Naive thymus-derived CD4-positive, alpha-beta T cell (primary cell): ENCODE results near the gene FAXDC2. TPM values are rescaled to one million over a fixed set of nuclear protein-coding genes. Genes with fewer than 3 reads are reported as not detected.
A peak's percentile ranks its signal among the peaks of the same experiment; 100 is the strongest.

Experiments used
- ATAC-seq: fragments of 150-1000 bp; cut with Tn5 transposase; 2 replicates; pipeline ENCODE4 v1.10.0; 2021; ENCODE audit warnings: mild to moderate bottlenecking, moderate library complexity
- CTCF ChIA-PET: fragments of 350-600 bp; sonication (Branson Sonifier 250); formaldehyde crosslinking; loops from one replicate; lab custom pipeline; 2021; ENCODE audit warnings: antibody characterized with exemption; lab: Charles Lee
- POLR2A ChIA-PET: fragments of 350-600 bp; sonication (Branson Sonifier 250); formaldehyde crosslinking; loops from one replicate; lab custom pipeline; 2021; ENCODE audit warnings: antibody characterized with exemption, inconsistent platforms; lab: Charles Lee
- DNase-seq, 9 donors: peaks; one replicate each; pipeline versions ENCODE4 v3.0.0 to v3.0.0-alpha.2; 2020 to 2022; ENCODE audit warnings: mixed read lengths in 1 of 9
- H3K27ac ChIP-seq: one replicate; pipeline ENCODE4 v1.7.0; 2013; ENCODE audit warnings: mild to moderate bottlenecking, low read depth, low read length, moderate library complexity
- H3K27me3 ChIP-seq, 2 donors: one replicate each; pipeline ENCODE4 v1.7.0; 2013; ENCODE audit warnings: low read length in 2 of 2, mild to moderate bottlenecking in 2 of 2, moderate library complexity in 2 of 2; ENCODE audit not compliant: control insufficient read depth in 2 of 2, insufficient read depth in 2 of 2
- H3K36me3 ChIP-seq, 3 experiments: 1 replicate in 2 of 3; 2 replicates in 1 of 3; pipeline ENCODE4 v1.7.0; 2013; ENCODE audit warnings: low read length in 3 of 3, mild to moderate bottlenecking in 3 of 3, moderate library complexity in 1 of 3; ENCODE audit not compliant: insufficient read depth in 3 of 3, control insufficient read depth in 2 of 3
- H3K4me1 ChIP-seq, 2 donors: one replicate each; pipeline ENCODE4 v1.7.0; 2013; ENCODE audit warnings: low read length in 2 of 2, mild to moderate bottlenecking in 2 of 2, moderate library complexity in 1 of 2; ENCODE audit not compliant: control insufficient read depth in 2 of 2, insufficient read depth in 2 of 2
- H3K4me3 ChIP-seq: 2 replicates; pipeline ENCODE4 v1.7.0; 2013; ENCODE audit warnings: mild to moderate bottlenecking, low read length
- H3K9me3 ChIP-seq, 3 experiments: 1 replicate in 2 of 3; 2 replicates in 1 of 3; pipeline ENCODE4 v1.7.0; 2013; ENCODE audit warnings: low read length in 3 of 3; ENCODE audit not compliant: control insufficient read depth in 2 of 3
- H3K27ac Mint-ChIP-seq, 9 donors: one replicate each; pipeline ENCODE4 v1.8.0; 2020 to 2022; ENCODE audit warnings: mixed read lengths in 9 of 9, mild to moderate bottlenecking in 8 of 9, moderate library complexity in 5 of 9, inconsistent platforms in 2 of 9
- H3K27me3 Mint-ChIP-seq, 5 donors: one replicate each; pipeline ENCODE4 v1.8.0; 2021 to 2022; ENCODE audit warnings: mixed read lengths in 5 of 5, mild to moderate bottlenecking in 1 of 5
- H3K36me3 Mint-ChIP-seq, 5 donors: one replicate each; pipeline ENCODE4 v1.8.0; 2020 to 2022; ENCODE audit warnings: mixed read lengths in 5 of 5, mild to moderate bottlenecking in 3 of 5, inconsistent platforms in 1 of 5
- H3K4me1 Mint-ChIP-seq, 7 donors: one replicate each; pipeline ENCODE4 v1.8.0; 2020 to 2022; ENCODE audit warnings: mixed read lengths in 7 of 7, mild to moderate bottlenecking in 3 of 7, inconsistent platforms in 1 of 7
- H3K4me3 Mint-ChIP-seq, 10 donors: one replicate each; pipeline ENCODE4 v1.8.0; 2020 to 2022; ENCODE audit warnings: mild to moderate bottlenecking in 10 of 10, mixed read lengths in 10 of 10, moderate library complexity in 6 of 10, inconsistent platforms in 2 of 10
- H3K9me3 Mint-ChIP-seq, 11 donors: one replicate each; pipeline ENCODE4 v1.8.0; 2020 to 2022; ENCODE audit warnings: mixed read lengths in 11 of 11, mild to moderate bottlenecking in 4 of 11, inconsistent platforms in 1 of 11, moderate library complexity in 1 of 11
- intact Hi-C, 2 donors: fragments of 100-400 bp; cut with micrococcal nuclease; formaldehyde crosslinking; loops; one replicate each; pipeline ENCODE4 v1.15.1; 2023
- microRNA-seq: library from miRNA; unstranded; fragments of <30 nt; microRNA quantifications from one replicate; pipeline ENCODE4 v1.2.0, GENCODE V29; 2022; ENCODE audit warnings: borderline microRNAs expressed
- polyA plus RNA-seq, 2 donors: library from polyadenylated mRNA; unstranded; fragments of 300-500 nt; fragmentation: Illumina TruSeq; gene quantifications; one replicate each; pipeline ENCODE4 v1.2.3, GENCODE V29; 2021
- total RNA-seq, 6 experiments: library from RNA in 5 of 6; stranded (reverse) in 5 of 6; gene quantifications; 1 replicate in 5 of 6; 2 replicates in 1 of 6; pipeline ENCODE4 v1.2.3 and lab custom pipeline; 2021 to 2026

FAXDC2 gene
- total and polyA plus RNA-seq, 7 experiments from 2014 or later = 0.30 to 1.9 (median 0.40) TPM; not detected in 3

DNA sequence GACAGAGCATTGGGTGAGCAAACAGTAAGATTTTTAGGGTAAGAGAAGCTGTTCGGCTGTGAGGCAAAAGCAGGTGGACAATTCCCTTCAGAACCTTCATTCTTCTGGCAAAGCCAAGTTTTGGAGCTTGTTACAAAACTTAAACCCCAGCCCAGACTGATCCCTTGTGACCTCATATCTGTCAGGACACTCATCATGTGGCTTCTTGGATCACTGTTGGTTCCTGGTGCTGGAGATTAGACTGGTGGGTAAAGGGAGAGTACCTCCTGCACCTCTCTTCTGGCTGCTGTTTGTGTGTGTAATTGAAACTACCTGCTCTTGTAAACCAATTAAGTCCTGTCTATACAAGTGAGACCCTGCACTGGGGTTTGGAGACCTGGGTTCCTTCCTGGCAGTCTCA lies 74.2 kb downstream of the FAXDC2 start:
- POLR2A ChIA-PET = interaction anchor here (0.7 to 1.2 kb wide), 2 partner anchors 9 to 11 kb away, joined by 4 read pairs; no protein-coding TSS in a partner anchor
- Mint-ChIP-seq H3K27me3 (no peaks in the 10 kb centered on the region), H3K9me3 (no peaks in the 10 kb centered on the region), H3K4me3 (peak overlapping the region in 2 of 10 donors; percentile 7 to 54), H3K27ac (peak overlapping the region in 4 of 9 donors; percentile 34 to 79 (median 56)), H3K4me1 (peaks cover 34 to 92% (median 75%) of the 10 kb centered on the region in 7 donors), H3K36me3 (peaks cover 0 to 6% (median 0%) of the 10 kb centered on the region in 5 donors)
- no peaks in the 10 kb centered on the region for H3K36me3 ChIP-seq
- no peaks in the 10 kb centered on the region for H3K9me3 ChIP-seq
- H3K27ac ChIP-seq = no peak overlapping the region
- DNase-seq (no peak), ATAC-seq (no peak)
- H3K4me1 ChIP-seq = peaks cover 16 to 54% of the 10 kb centered on the region in 2 donors
- intact Hi-C loops = no loop called here
- H3K4me3 ChIP-seq = no peak overlapping the region
- CTCF ChIA-PET = interaction anchor here (0.6 kb wide), 1 partner anchor 702 kb away, joined by 5 read pairs; no protein-coding TSS in a partner anchor
- H3K27me3 ChIP-seq = no peaks in the 10 kb centered on the region

DNA sequence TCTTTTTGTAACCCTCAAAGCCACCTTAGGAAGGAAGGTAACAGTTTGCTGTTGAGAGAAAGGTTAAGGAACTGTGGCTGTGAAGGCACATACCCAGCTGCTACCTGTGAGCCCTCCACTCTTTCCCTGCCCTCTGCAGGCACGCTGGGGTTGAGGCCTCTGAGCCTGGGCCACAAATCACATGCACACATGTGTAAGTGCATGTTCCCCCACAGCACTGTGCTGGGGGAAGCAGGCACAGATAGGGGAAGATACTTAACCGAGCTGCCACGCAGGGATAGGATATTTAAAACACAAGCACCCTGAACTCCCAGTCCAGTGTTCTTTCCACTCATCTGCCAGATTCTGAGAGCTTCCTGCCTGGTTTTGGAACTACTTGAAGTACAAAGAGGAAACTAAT lies 77.1 kb downstream of the FAXDC2 start:
- H3K4me3 Mint-ChIP-seq = peak overlapping the region in 3 of 10 donors; percentile 24 to 48 (median 29)

GRCh38 chr5:154771383-154771901 lies 79.0 kb downstream of the FAXDC2 start:
- Histone ChIP-seq H3K27ac (no peak overlapping the region), H3K4me3 (no peak overlapping the region), H3K4me1 (peaks cover 49 to 76% of the 10 kb centered on the region in 2 donors), H3K36me3 (no peaks in the 10 kb centered on the region), H3K9me3 (no peaks in the 10 kb centered on the region), H3K27me3 (no peaks in the 10 kb centered on the region)
- ATAC-seq (no peak), DNase-seq (no peak)
- ChIA-PET POLR2A (no interaction called here), CTCF (no interaction called here)
- peaks cover 0 to 10% (median 0%) of the 10 kb centered on the region in 5 donors for H3K36me3 Mint-ChIP-seq
- intact Hi-C loops = no loop called here
- no peaks in the 10 kb centered on the region for H3K9me3 Mint-ChIP-seq
- H3K27me3 Mint-ChIP-seq = no peaks in the 10 kb centered on the region
- peak overlapping the region in 6 of 10 donors; percentile 14 to 79 (median 24) for H3K4me3 Mint-ChIP-seq
- H3K27ac Mint-ChIP-seq = peak overlapping the region in 7 of 9 donors; percentile 34 to 84 (median 47)
- H3K4me1 Mint-ChIP-seq = peaks cover 54 to 96% (median 88%) of the 10 kb centered on the region in 7 donors

More for the DNA sequence above, 77.1 kb downstream of the FAXDC2 start:
- Histone ChIP-seq H3K4me1 (peaks cover 36 to 61% of the 10 kb centered on the region in 2 donors), H3K27me3 (no peaks in the 10 kb centered on the region), H3K9me3 (no peaks in the 10 kb centered on the region), H3K27ac (no peak overlapping the region), H3K36me3 (no peaks in the 10 kb centered on the region), H3K4me3 (no peak overlapping the region)
- intact Hi-C loops = no loop called here
- H3K9me3 Mint-ChIP-seq = no peaks in the 10 kb centered on the region
- H3K27ac Mint-ChIP-seq = peak overlapping the region in 7 of 9 donors; percentile 38 to 84 (median 53)
- ChIA-PET CTCF (interaction anchor here (0.9 kb wide), 1 partner anchor 30 kb away, joined by 3 read pairs; no protein-coding TSS in a partner anchor), POLR2A (interaction anchor here (0.7 to 1.0 kb wide), 2 partner anchors 13 to 37 kb away, joined by 3 read pairs; no protein-coding TSS in a partner anchor)
- peaks cover 39 to 88% (median 76%) of the 10 kb centered on the region in 7 donors for H3K4me1 Mint-ChIP-seq
- no peaks in the 10 kb centered on the region for H3K27me3 Mint-ChIP-seq
- ATAC-seq = no peak
- DNase-seq = no peak
- H3K36me3 Mint-ChIP-seq = peaks cover 0 to 6% (median 0%) of the 10 kb centered on the region in 5 donors

DNA sequence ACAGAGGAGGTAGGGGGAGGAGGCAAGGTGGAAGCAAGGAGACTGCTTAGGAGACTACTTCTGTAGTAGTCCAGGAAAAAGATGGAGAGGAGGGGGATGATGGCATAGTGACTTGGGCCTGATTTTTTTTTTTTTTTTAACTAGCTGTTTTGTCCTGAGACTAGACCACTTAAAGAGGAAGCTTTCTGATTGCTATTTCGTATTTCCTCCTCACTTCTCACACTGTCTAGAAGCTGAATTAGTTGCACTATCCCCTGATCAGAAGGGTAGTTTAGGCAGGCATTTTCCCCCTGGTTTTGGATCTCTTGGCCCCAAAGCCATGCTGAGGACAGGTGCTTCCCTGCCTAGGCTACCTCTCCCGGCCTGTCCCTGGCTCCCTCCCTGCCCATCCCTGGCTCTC lies 80.3 kb downstream of the FAXDC2 start:
- Mint-ChIP-seq H3K4me3 (peak overlapping the region in 8 of 10 donors; percentile 14 to 79 (median 48)), H3K4me1 (peaks cover 64 to 96% (median 88%) of the 10 kb centered on the region in 7 donors), H3K27ac (peak overlapping the region; percentile 38 to 89 (median 74)), H3K27me3 (no peaks in the 10 kb centered on the region), H3K9me3 (no peaks in the 10 kb centered on the region), H3K36me3 (peaks cover 0 to 11% (median 0%) of the 10 kb centered on the region in 5 donors)
- DNase-seq (no peak), ATAC-seq (peak; percentile 38)
- H3K4me1 ChIP-seq = peaks cover 53 to 85% of the 10 kb centered on the region in 2 donors
- peak overlapping the region; percentile 33 for H3K27ac ChIP-seq
- ChIA-PET POLR2A (interaction anchor here (0.6 to 0.7 kb wide), 2 partner anchors 10 to 175 kb away, joined by 3 to 6 read pairs; no protein-coding TSS in a partner anchor), CTCF (interaction anchor here (1.1 kb wide), 1 partner anchor 31 kb away, joined by 3 read pairs; no protein-coding TSS in a partner anchor)
- no peaks in the 10 kb centered on the region for H3K9me3 ChIP-seq
- intact Hi-C loops = no loop called here
- no peaks in the 10 kb centered on the region for H3K27me3 ChIP-seq
- H3K36me3 ChIP-seq = no peaks in the 10 kb centered on the region
- H3K4me3 ChIP-seq = no peak overlapping the region

Small RNAs within 50 kb of the gene (microRNA-seq; reads per million reads assigned to microRNA genes)
- not detected for gene MIR378H

Other genes starting within 250 kb of the FAXDC2 start
- gene LARP1, start 95.2 kb downstream of the FAXDC2 start, total RNA-seq = 100 to 1,000 TPM; 127 to 217 (median 176) TPM
- 10 to 100 TPM; 12.2 to 28.0 TPM for gene LARP1, start 95.2 kb downstream of the FAXDC2 start, polyA plus RNA-seq
- 100 to 1,000 TPM in 3 of 5 experiments, 10 to 100 TPM in 2; 79.8 to 105 (median 101) TPM for gene CNOT8, start 8.0 kb upstream of the FAXDC2 start, total RNA-seq
- gene CNOT8, start 8.0 kb upstream of the FAXDC2 start, polyA plus RNA-seq = 100 to 1,000 TPM; 182 to 198 TPM
- gene GEMIN5, start 87.6 kb upstream of the FAXDC2 start, total RNA-seq = 10 to 100 TPM; 10.2 to 21.4 (median 17.3) TPM
- gene GEMIN5, start 87.6 kb upstream of the FAXDC2 start, polyA plus RNA-seq = 10 to 100 TPM in 1 of 2 donors, 1 to 10 TPM in 1; 8.6 to 21.2 TPM
- 10 to 100 TPM; 18.4 to 62.0 (median 24.9) TPM for gene MRPL22, start 90.5 kb upstream of the FAXDC2 start, total RNA-seq
- 10 to 100 TPM; 89.2 to 97.6 TPM for gene MRPL22, start 90.5 kb upstream of the FAXDC2 start, polyA plus RNA-seq
- gene KIF4B, start 163.2 kb upstream of the FAXDC2 start, total RNA-seq = under 1 TPM in 1 of 5 experiments, not detected in 4; 0.10 TPM
- not detected for gene KIF4B, start 163.2 kb upstream of the FAXDC2 start, polyA plus RNA-seq